Activated CD8-positive, alpha-beta memory T cell treated with anti-CD3 and anti-CD28 coated beads for 36 hours (primary cell): ENCODE results near the gene IL9R. TPM values are rescaled to one million over a fixed set of nuclear protein-coding genes. Genes with fewer than 3 reads are reported as not detected.
"Not testable (repeated sequence)": the region's sequence is repeated elsewhere in the genome, so short reads cannot be mapped to it uniquely, and the experiment has no call there.

ENCODE experiments used
- CTCF ChIA-PET: fragments of 350-600 bp; sonication (Branson Sonifier 250); formaldehyde crosslinking; loops from one replicate; lab custom pipeline; 2021; ENCODE audit warnings: antibody characterized with exemption; lab: Charles Lee
- POLR2A ChIA-PET: fragments of 350-600 bp; sonication (Branson Sonifier 250); formaldehyde crosslinking; loops from one replicate; lab custom pipeline; 2021; ENCODE audit warnings: antibody characterized with exemption; lab: Charles Lee
- total RNA-seq, 2 experiments: library from RNA; stranded (reverse); gene quantifications; one replicate each; pipeline ENCODE4 v1.2.3, GENCODE V29; 2021

IL9R gene
- total RNA-seq, 2 experiments from 2014 or later: 1.8 to 2.1 TPM

GRCh38 chrX:156028653-156029237 lies 31.2 kb downstream of the IL9R start:
- POLR2A ChIA-PET: not testable (repeated sequence)

GRCh38 chrX:156029296-156029695 lies 31.8 kb downstream of the IL9R start:
- POLR2A ChIA-PET, CTCF ChIA-PET: not testable (repeated sequence)

More at GRCh38 chrX:156028653-156029237, 31.2 kb downstream of the IL9R start:
- CTCF ChIA-PET: not testable (repeated sequence)

- POLR2A ChIA-PET, CTCF ChIA-PET: not testable (repeated sequence)
These were observed 32.4 kb downstream of the IL9R start for GRCh38 chrX:156029707-156030442.

GRCh38 chrX:156030474-156030873 lies 33.0 kb downstream of the IL9R start:
- POLR2A ChIA-PET, CTCF ChIA-PET: not testable (repeated sequence)

Other genes with a start within 250 kb of the IL9R start
- gene VAMP7, start 116.4 kb upstream of the IL9R start, total RNA-seq: 10 to 100 TPM; 29.4 to 32.0 TPM